ENCODE results near the gene CEACAM19. TPM values are rescaled to one million over a fixed set of nuclear protein-coding genes. Genes with fewer than 3 reads are reported as not detected.
A peak's percentile ranks its signal among the peaks of the same experiment; 100 is the strongest.

Gene CEACAM19
- total and polyA plus RNA-seq, 2 donors (not counting 3 experiments of a cell fraction or from before 2014, with no cell fraction given), result 9.9 to 14.5 TPM

- POLR2A ChIA-PET, result interaction anchor here (0.8 kb wide), 1 partner anchor 20 kb away, joined by 4 read pairs; the partner anchor contains the start of gene PVR
- H3K36me3 ChIP-seq (ENCODE audit: control insufficient read depth in 2 of 2, extremely low read depth in 1 of 2, insufficient read depth in 2 of 2, low read length in 2 of 2), result no peaks in the 10 kb centered on the region
- no peaks in the 10 kb centered on the region for H3K27me3 ChIP-seq (ENCODE audit: control insufficient read depth in 2 of 2, insufficient read depth in 2 of 2, low read length in 2 of 2)
- H3K9me1 ChIP-seq (replicated peaks; ENCODE audit: control insufficient read depth, extremely low read depth, insufficient read depth, low read length), result no peaks in the 10 kb centered on the region
- peaks cover 31% of the 10 kb centered on the region for H3K4me1 ChIP-seq (ENCODE audit: control insufficient read depth, extremely low read depth, insufficient read depth, low read length)
- no peak overlapping the region for H2AFZ ChIP-seq (ENCODE audit: low read depth, low read length)
- no peaks in the 10 kb centered on the region for H3K9me3 ChIP-seq (replicated peaks; ENCODE audit: control insufficient read depth, insufficient read depth, low read length)
- H3K4me2 ChIP-seq (ENCODE audit: insufficient read depth, low read length), result no peak overlapping the region
- H3K27ac ChIP-seq (ENCODE audit: insufficient read depth, low read depth, low read length), result peak overlapping the region; percentile 21
- TF ChIP-seq CTCF (IDR thresholded peaks at IDR 0.05; ENCODE audit: extremely low read depth in 1 of 2, insufficient read depth in 1 of 2, low read depth in 1 of 2, low read length in 2 of 2) (no peak), POLR2AphosphoS5 (IDR thresholded peaks at IDR 0.05; ENCODE audit: insufficient read depth, low read depth, low read length) (no peak), JUN (IDR thresholded peaks at IDR 0.05; ENCODE audit: borderline replicate concordance, insufficient read depth, insufficient read length, low read depth) (no peak), FOS (IDR thresholded peaks at IDR 0.05; ENCODE audit: borderline replicate concordance, insufficient read depth, low read length) (no peak), EZH2 (IDR thresholded peaks at IDR 0.05; ENCODE audit: borderline replicate concordance, low read depth, low read length, severe bottlenecking) (no peak), MAX (IDR thresholded peaks at IDR 0.05; ENCODE audit: insufficient read depth, insufficient read length) (no peak), POLR2A (IDR thresholded peaks at IDR 0.05; ENCODE audit: low read depth, low read length) (no peak), GATA2 (IDR thresholded peaks at IDR 0.05; ENCODE audit: insufficient read depth, insufficient read length, low read depth, low read length) (no peak), MYC (IDR thresholded peaks at IDR 0.05; ENCODE audit: low read depth, low read length) (no peak)
- no peak overlapping the region for H3K4me3 ChIP-seq (replicated peaks in 1 of 3; ENCODE audit: insufficient read depth in 1 of 3, low read depth in 1 of 3, low read length in 3 of 3)
- intact Hi-C loops (cut with micrococcal nuclease) (no loop called here), dilution Hi-C loops (cut with MboI; ENCODE audit: extremely low pct_ligation_motif_present, low sequenced_read_pairs) (no loop called here)
- CTCF ChIA-PET, result interaction anchor here (0.9 to 2.8 kb wide), 8 partner anchors 12 to 147 kb away, joined by 3 to 12 read pairs (median 4); no protein-coding TSS in a partner anchor
- no peaks in the 10 kb centered on the region for H4K20me1 ChIP-seq (replicated peaks; ENCODE audit: control insufficient read depth, extremely low read depth, insufficient read depth, low read length)
- no peak overlapping the region for H3K9ac ChIP-seq (replicated peaks; ENCODE audit: extremely low read depth, insufficient read depth, low read length)
- H3K79me2 ChIP-seq (ENCODE audit: control insufficient read depth, insufficient read depth, low read length), result no peaks in the 10 kb centered on the region
- no peak for DNase-seq (ENCODE audit: low read depth, low spot score)
- FAIRE-seq, result no peak
- BruUV-seq (replicated peaks), result no TSS peak
Observed at GRCh38 chr19:44623626-44624025, 47.7 kb upstream of the CEACAM19 start.
